NCI-H2227 (cell line): ENCODE data around the gene MCF2L.
"Not testable (repeated sequence)": the region's sequence is repeated elsewhere in the genome, so short reads cannot be mapped to it uniquely, and the experiment has no call there.

Experiments
- DNase-seq: peaks from one replicate; lab custom pipeline; 2025; ENCODE audit not compliant: unreplicated experiment; lab: John Stamatoyannopoulos, UW

Gene MCF2L

GRCh38 chr13:113028336-113029060, 59.5 kb downstream of the MCF2L start:
- no peak for DNase-seq

GRCh38 chr13:113029061-113029445, 60.0 kb downstream of the MCF2L start:
- DNase-seq: no peak

GRCh38 chr13:113029487-113030258, 60.7 kb downstream of the MCF2L start:
- peak; percentile 6 for DNase-seq

GRCh38 chr13:113030259-113030640, 61.2 kb downstream of the MCF2L start:
- DNase-seq: not testable (repeated sequence)

GRCh38 chr13:113031465-113031864, 62.5 kb downstream of the MCF2L start:
- no peak for DNase-seq

- DNase-seq: no peak
These were observed 63.3 kb downstream of the MCF2L start for GRCh38 chr13:113032291-113032690.

GRCh38 chr13:113033054-113033850, 64.2 kb downstream of the MCF2L start:
- no peak for DNase-seq

GRCh38 chr13:113034451-113035212, 65.6 kb downstream of the MCF2L start:
- no peak for DNase-seq

- DNase-seq: no peak
These were observed 66.3 kb downstream of the MCF2L start for GRCh38 chr13:113035213-113035800.

GRCh38 chr13:113036401-113036800, 67.4 kb downstream of the MCF2L start:
- DNase-seq: no peak

- DNase-seq: no peak
These were observed 71.0 kb downstream of the MCF2L start for GRCh38 chr13:113040031-113040430.

- no peak for DNase-seq
These were observed 71.7 kb downstream of the MCF2L start for GRCh38 chr13:113040597-113041292.

GRCh38 chr13:113041293-113041690, 72.3 kb downstream of the MCF2L start:
- DNase-seq: no peak

GRCh38 chr13:113041896-113042295, 72.9 kb downstream of the MCF2L start:
- DNase-seq: no peak

- no peak for DNase-seq
These were observed 73.4 kb downstream of the MCF2L start for GRCh38 chr13:113042456-113042855.

GRCh38 chr13:113043001-113043630, 74.1 kb downstream of the MCF2L start:
- DNase-seq: no peak

- DNase-seq: no peak
These were observed 74.9 kb downstream of the MCF2L start for GRCh38 chr13:113043931-113044330.

GRCh38 chr13:113044391-113045114, 75.5 kb downstream of the MCF2L start:
- no peak for DNase-seq
